Neutrophil (primary cell): ENCODE measurements around the gene PIGR.

Experiments
- H3K27ac ChIP-seq: fragments of 200-600 bp; sonication (generic); 2 replicates; pipeline ENCODE4 v1.5.1; 2016; ENCODE audit warnings: mild to moderate bottlenecking, moderate library complexity
- H3K27me3 ChIP-seq: fragments of 200-600 bp; sonication (generic); 2 replicates; pipeline ENCODE4 v1.6.0; 2016; ENCODE audit warnings: mild to moderate bottlenecking
- H3K36me3 ChIP-seq: fragments of 200-600 bp; sonication (generic); 2 replicates; pipeline ENCODE4 v1.5.1; 2017
- H3K4me1 ChIP-seq, 2 experiments: fragments of 200-600 bp in 1 of 2; sonication (generic) in 1 of 2; 1 replicate in 1 of 2; 2 replicates in 1 of 2; pipeline versions ENCODE4 v1.5.1 to v1.6.1; 2013 to 2016; ENCODE audit warnings: low read depth in 1 of 2, low read length in 1 of 2, mild to moderate bottlenecking in 1 of 2, moderate library complexity in 1 of 2; ENCODE audit not compliant: control insufficient read depth in 1 of 2, insufficient read depth in 1 of 2
- H3K4me3 ChIP-seq, 2 experiments: fragments of 200-600 bp in 1 of 2; sonication (generic) in 1 of 2; 1 replicate in 1 of 2; 2 replicates in 1 of 2; pipeline ENCODE4 v1.5.1; 2013 to 2016; ENCODE audit warnings: low read depth in 1 of 2, low read length in 1 of 2, mild to moderate bottlenecking in 1 of 2, moderate library complexity in 1 of 2
- H3K9me3 ChIP-seq: fragments of 200-600 bp; sonication (generic); 2 replicates; pipeline ENCODE4 v1.5.1; 2016
- CTCF ChIP-seq: fragments of 200-600 bp; sonication (generic); IDR thresholded peaks from 2 replicates; pipeline ENCODE4 v1.5.1; 2016; ENCODE audit warnings: antibody characterized with exemption

The PIGR gene

GRCh38 chr1:206932177-206932576 is 14.1 kb downstream of the PIGR start:
- H3K27ac ChIP-seq, result no peak overlapping the region
- no peak for TF ChIP-seq CTCF

GRCh38 chr1:206931709-206932108 is 14.6 kb downstream of the PIGR start:
- TF ChIP-seq CTCF, result no peak
- H3K27ac ChIP-seq, result no peak overlapping the region
- no peaks in the 10 kb centered on the region for H3K36me3 ChIP-seq
- no peak overlapping the region for H3K4me3 ChIP-seq
- H3K9me3 ChIP-seq, result no peaks in the 10 kb centered on the region
- H3K27me3 ChIP-seq, result peaks cover 10% of the 10 kb centered on the region
- H3K4me1 ChIP-seq, result no peaks in the 10 kb centered on the region

More at GRCh38 chr1:206932177-206932576, 14.1 kb downstream of the PIGR start:
- Histone ChIP-seq H3K4me1 (no peaks in the 10 kb centered on the region), H3K4me3 (no peak overlapping the region), H3K36me3 (no peaks in the 10 kb centered on the region), H3K9me3 (no peaks in the 10 kb centered on the region), H3K27me3 (peaks cover 10% of the 10 kb centered on the region)

GRCh38 chr1:206930210-206930798 is 16.0 kb downstream of the PIGR start:
- H3K27me3 ChIP-seq, result peaks cover 3% of the 10 kb centered on the region
- no peaks in the 10 kb centered on the region for H3K4me1 ChIP-seq
- TF ChIP-seq CTCF, result no peak
- no peaks in the 10 kb centered on the region for H3K9me3 ChIP-seq
- H3K27ac ChIP-seq, result no peak overlapping the region
- H3K36me3 ChIP-seq, result no peaks in the 10 kb centered on the region
- no peak overlapping the region for H3K4me3 ChIP-seq

GRCh38 chr1:206929524-206929923 is 16.7 kb downstream of the PIGR start:
- H3K27me3 ChIP-seq, result no peaks in the 10 kb centered on the region
- H3K36me3 ChIP-seq, result no peaks in the 10 kb centered on the region
- no peak overlapping the region for H3K4me3 ChIP-seq
- no peaks in the 10 kb centered on the region for H3K4me1 ChIP-seq
- TF ChIP-seq CTCF, result no peak
- no peaks in the 10 kb centered on the region for H3K9me3 ChIP-seq
- no peak overlapping the region for H3K27ac ChIP-seq

- Histone ChIP-seq H3K4me1 (peaks cover 27 to 31% of the 10 kb centered on the region in 2 experiments), H3K27me3 (no peaks in the 10 kb centered on the region), H3K4me3 (no peak overlapping the region), H3K9me3 (no peaks in the 10 kb centered on the region), H3K27ac (no peak overlapping the region), H3K36me3 (no peaks in the 10 kb centered on the region)
- TF ChIP-seq CTCF, result no peak
These were observed 20.0 kb downstream of the PIGR start for GRCh38 chr1:206926286-206926685.
